ENCODE measurements around the gene ACKR4.

ACKR4 gene

DNA sequence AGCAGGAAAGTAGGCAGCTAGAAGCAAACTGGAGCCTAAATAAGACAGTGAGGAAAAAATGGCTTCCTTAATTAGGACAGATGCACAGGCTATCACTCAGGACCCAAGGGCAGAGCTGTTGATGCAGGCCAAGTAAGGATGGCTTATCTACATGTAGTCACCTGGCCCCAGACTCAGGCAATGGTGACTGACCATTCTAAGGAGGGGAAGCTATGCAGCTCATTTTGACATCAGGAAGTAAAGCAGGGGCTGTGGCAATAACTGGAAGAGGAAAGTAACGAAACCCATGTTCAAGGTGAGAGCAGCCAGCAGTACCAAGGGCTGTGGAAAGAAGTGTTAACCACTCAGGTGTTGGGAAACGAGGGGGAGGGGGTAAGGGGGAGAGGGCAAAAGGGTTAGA is 46.3 kb downstream of the ACKR4 start:
- DNase-seq: no peak

DNA sequence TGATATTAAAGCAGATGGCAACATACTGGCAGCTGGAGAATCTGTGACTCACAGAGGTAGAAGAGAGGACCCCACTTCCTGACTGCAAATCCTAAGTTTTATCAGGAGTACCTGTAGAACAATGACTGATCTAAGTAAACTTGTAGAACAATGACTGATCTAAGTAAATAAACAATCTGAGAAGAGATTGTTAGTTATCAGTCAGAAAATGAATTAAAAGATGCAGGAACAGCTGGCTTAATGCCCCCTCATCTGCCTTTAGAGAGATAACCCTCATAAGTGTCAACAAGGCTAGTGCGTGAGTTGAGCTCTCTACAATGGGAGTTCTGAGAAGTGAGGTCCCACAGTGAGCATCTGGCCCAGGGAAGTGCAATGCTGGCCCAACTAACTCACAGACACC is 48.0 kb downstream of the ACKR4 start:
- no peak for DNase-seq

DNA sequence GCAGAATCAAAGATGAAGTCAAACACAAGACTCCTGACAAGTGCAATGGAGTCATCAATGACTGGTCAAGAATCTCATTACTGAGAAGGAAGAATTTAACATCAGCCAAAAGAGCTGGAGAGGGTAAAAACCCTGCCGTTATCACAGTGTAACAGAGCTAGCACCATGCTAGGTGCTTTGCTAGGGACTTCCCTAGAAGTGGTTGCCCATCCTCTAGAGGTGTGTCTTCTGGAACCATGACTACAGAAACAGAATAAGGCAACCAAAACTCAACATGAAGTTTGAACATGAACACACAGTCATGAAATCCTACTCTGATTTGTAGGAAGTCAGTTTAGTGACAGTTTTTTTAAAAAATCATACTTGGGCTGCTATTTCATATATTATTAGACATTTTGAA is 53.1 kb downstream of the ACKR4 start:
- DNase-seq: no peak

All from DMS79 (cell line).